HL-60 (cell line): ENCODE data around the gene FBLL1.

Source experiments
- GABPA ChIP-seq: IDR thresholded peaks from 2 replicates; pipeline ENCODE4 v1.6.1; 2012; ENCODE audit warnings: low read depth
- POLR2AphosphoS5 ChIP-seq: IDR thresholded peaks from 2 replicates; pipeline ENCODE4 v1.6.1; 2012; ENCODE audit warnings: low read depth
- REST ChIP-seq: IDR thresholded peaks from 2 replicates; pipeline ENCODE4 v1.6.1; 2012; ENCODE audit warnings: low read depth; ENCODE audit not compliant: insufficient replicate concordance
- TF ChIP-seq, protein P1 (sequence below): IDR thresholded peaks from one replicate; pipeline ENCODE4 v1.5.1; 2011; ENCODE audit warnings: low read length, control low read depth, inconsistent platforms; ENCODE audit not compliant: insufficient read depth

DNA sequence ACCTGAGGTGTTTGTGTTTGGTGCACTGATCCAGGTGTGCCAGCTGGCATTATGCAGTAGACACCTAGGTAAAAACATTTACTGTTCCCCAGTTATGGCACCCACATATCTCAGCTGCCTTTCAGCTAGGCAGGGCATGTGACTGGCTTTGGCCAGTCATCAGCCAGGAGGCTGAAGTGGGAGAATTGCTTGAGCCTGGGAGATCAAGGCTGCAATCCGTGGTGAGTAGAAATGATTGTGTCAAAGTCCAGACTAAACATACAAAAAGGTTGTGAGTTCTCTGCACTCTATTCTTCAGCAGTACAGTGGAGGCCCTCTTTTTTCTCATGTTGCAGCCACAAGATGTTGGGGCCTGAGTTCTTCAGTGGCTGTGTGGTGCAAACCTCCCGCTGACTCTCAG is 3.2 kb upstream of the FBLL1 start:
- TF ChIP-seq, protein P1, sequence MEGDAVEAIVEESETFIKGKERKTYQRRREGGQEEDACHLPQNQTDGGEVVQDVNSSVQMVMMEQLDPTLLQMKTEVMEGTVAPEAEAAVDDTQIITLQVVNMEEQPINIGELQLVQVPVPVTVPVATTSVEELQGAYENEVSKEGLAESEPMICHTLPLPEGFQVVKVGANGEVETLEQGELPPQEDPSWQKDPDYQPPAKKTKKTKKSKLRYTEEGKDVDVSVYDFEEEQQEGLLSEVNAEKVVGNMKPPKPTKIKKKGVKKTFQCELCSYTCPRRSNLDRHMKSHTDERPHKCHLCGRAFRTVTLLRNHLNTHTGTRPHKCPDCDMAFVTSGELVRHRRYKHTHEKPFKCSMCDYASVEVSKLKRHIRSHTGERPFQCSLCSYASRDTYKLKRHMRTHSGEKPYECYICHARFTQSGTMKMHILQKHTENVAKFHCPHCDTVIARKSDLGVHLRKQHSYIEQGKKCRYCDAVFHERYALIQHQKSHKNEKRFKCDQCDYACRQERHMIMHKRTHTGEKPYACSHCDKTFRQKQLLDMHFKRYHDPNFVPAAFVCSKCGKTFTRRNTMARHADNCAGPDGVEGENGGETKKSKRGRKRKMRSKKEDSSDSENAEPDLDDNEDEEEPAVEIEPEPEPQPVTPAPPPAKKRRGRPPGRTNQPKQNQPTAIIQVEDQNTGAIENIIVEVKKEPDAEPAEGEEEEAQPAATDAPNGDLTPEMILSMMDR: no peak
- TF ChIP-seq POLR2AphosphoS5 (no peak), REST (no peak), GABPA (no peak)
